HepG2 (cell line): ENCODE data around the gene EIF5A. TPM values are rescaled to one million over a fixed set of nuclear protein-coding genes. Genes with fewer than 3 reads are reported as not detected.
A peak's percentile ranks its signal among the peaks of the same experiment; 100 is the strongest.

ENCODE experiments used
- CC2D1A ChIP-seq: sonication (generic); formaldehyde crosslinking; IDR thresholded peaks from 2 replicates; pipeline ENCODE4 v1.8.1; 2023; ENCODE audit warnings: mild to moderate bottlenecking, missing genetic modification reagents
- DPF2 ChIP-seq: sonication (generic); formaldehyde crosslinking; IDR thresholded peaks from 2 replicates; pipeline ENCODE4 v1.4.0; 2020; ENCODE audit warnings: mild to moderate bottlenecking, low read depth, missing genetic modification reagents, borderline replicate concordance
- GABPA ChIP-seq, 2 experiments: IDR thresholded peaks; 2 replicates each; pipeline ENCODE4 v1.6.1; 2011 to 2016; ENCODE audit warnings: low read depth in 2 of 2, low read length in 1 of 2, missing biosample characterization in 1 of 2, missing genetic modification characterization in 1 of 2
- MAZ ChIP-seq, 2 experiments: sonication (generic) in 1 of 2; formaldehyde crosslinking in 1 of 2; IDR thresholded peaks; 2 replicates each; pipeline versions ENCODE4 v1.5.0 to v1.6.1; 2012 to 2020; ENCODE audit warnings: low read depth in 2 of 2, mild to moderate bottlenecking in 2 of 2, borderline replicate concordance in 1 of 2, improper control_type of control experiment in 1 of 2, low read length in 1 of 2, missing genetic modification reagents in 1 of 2, moderate library complexity in 1 of 2
- MIXL1 ChIP-seq: IDR thresholded peaks from 2 replicates; pipeline ENCODE4 v1.6.1; 2016
- MXD4 ChIP-seq: IDR thresholded peaks from 2 replicates; pipeline ENCODE4 v1.6.1; 2016; ENCODE audit warnings: mild to moderate bottlenecking, missing biosample characterization, missing genetic modification reagents
- NRL ChIP-seq: sonication (generic); formaldehyde crosslinking; IDR thresholded peaks from 2 replicates; pipeline ENCODE4 v1.5.0; 2020; ENCODE audit warnings: missing genetic modification reagents, mild to moderate bottlenecking, moderate library complexity, borderline replicate concordance
- ZBTB26 ChIP-seq: IDR thresholded peaks from 2 replicates; pipeline ENCODE4 v1.6.1; 2016; ENCODE audit warnings: missing compliant biosample characterization, missing genetic modification reagents, borderline replicate concordance
- ZFYVE20 ChIP-seq: sonication (generic); formaldehyde crosslinking; IDR thresholded peaks from 2 replicates; pipeline ENCODE4 v1.8.0; 2023; ENCODE audit warnings: low read depth, mild to moderate bottlenecking, moderate library complexity, missing genetic modification reagents, borderline replicate concordance
- ZNF572 ChIP-seq: sonication (generic); formaldehyde crosslinking; IDR thresholded peaks from 2 replicates; pipeline ENCODE4 v1.5.1; 2020; ENCODE audit warnings: mild to moderate bottlenecking, missing genetic modification reagents
- ZNF577 ChIP-seq: sonication (generic); formaldehyde crosslinking; IDR thresholded peaks from 2 replicates; pipeline ENCODE4 v1.4.0; 2020; ENCODE audit warnings: mild to moderate bottlenecking, low read depth, missing genetic modification reagents, borderline replicate concordance
- ZNF672 ChIP-seq: sonication (generic); formaldehyde crosslinking; IDR thresholded peaks from 2 replicates; pipeline ENCODE4 v1.8.1; 2022; ENCODE audit warnings: missing genetic modification reagents
- polyA plus RNA-seq, 8 experiments: library from polyadenylated mRNA; depleted of rRNA in 3 of 8; stranded (reverse) in 7 of 8; unstranded in 1 of 8; fragments of >200 nt; fragmentation: Illumina TruSeq in 4 of 8; extraction: Trizol in 4 of 8; gene quantifications; 2 replicates each; pipeline versions ENCODE4 v1.2.1 to v1.2.3, GENCODE V29; 2011 to 2016; ENCODE audit warnings: low read depth in 4 of 8, missing spikeins in 1 of 8, mixed read lengths in 1 of 8; ENCODE audit not compliant: insufficient read depth in 1 of 8
- total RNA-seq, 5 experiments: library from RNA; depleted of rRNA; stranded (reverse); fragments of >200 nt; fragmentation: Illumina TruSeq; extraction: Trizol; gene quantifications; 2 replicates each; pipeline ENCODE4 v1.2.3, GENCODE V29; 2016; ENCODE audit warnings: low read depth in 1 of 5
- TF ChIP-seq, protein P1 (sequence below), 2 experiments: fragments of 450-650 bp in 1 of 2; sonication (generic) in 1 of 2; formaldehyde crosslinking; IDR thresholded peaks; 2 replicates each; pipeline versions ENCODE4 v1.5.0 to v1.8.0; 2020 to 2022; ENCODE audit warnings: mild to moderate bottlenecking in 1 of 2, missing genetic modification reagents in 1 of 2
- TF ChIP-seq, protein P2 (sequence below): sonication (generic); formaldehyde crosslinking; IDR thresholded peaks from 2 replicates; pipeline ENCODE4 v1.4.0; 2020; ENCODE audit warnings: mild to moderate bottlenecking, missing genetic modification reagents
- TF ChIP-seq, protein P3 (sequence below): sonication (generic); formaldehyde crosslinking; IDR thresholded peaks from 2 replicates; pipeline ENCODE4 v1.8.0; 2022; ENCODE audit warnings: mild to moderate bottlenecking, missing genetic modification reagents, moderate library complexity
- TF ChIP-seq, protein P4 (sequence below): IDR thresholded peaks from 2 replicates; pipeline ENCODE4 v1.6.1; 2018; ENCODE audit warnings: missing genetic modification reagents, mild to moderate bottlenecking, missing compliant biosample characterization
- TF ChIP-seq, protein P5 (sequence below): sonication (generic); formaldehyde crosslinking; IDR thresholded peaks from 2 replicates; pipeline ENCODE4 v1.8.0; 2022; ENCODE audit warnings: missing genetic modification reagents, mild to moderate bottlenecking, borderline replicate concordance

EIF5A gene
- total and polyA plus RNA-seq, 2 of the 13 experiments (the other 11 are each of a cell fraction or from before 2014, with no cell fraction given): 319 to 337 TPM

DNA sequence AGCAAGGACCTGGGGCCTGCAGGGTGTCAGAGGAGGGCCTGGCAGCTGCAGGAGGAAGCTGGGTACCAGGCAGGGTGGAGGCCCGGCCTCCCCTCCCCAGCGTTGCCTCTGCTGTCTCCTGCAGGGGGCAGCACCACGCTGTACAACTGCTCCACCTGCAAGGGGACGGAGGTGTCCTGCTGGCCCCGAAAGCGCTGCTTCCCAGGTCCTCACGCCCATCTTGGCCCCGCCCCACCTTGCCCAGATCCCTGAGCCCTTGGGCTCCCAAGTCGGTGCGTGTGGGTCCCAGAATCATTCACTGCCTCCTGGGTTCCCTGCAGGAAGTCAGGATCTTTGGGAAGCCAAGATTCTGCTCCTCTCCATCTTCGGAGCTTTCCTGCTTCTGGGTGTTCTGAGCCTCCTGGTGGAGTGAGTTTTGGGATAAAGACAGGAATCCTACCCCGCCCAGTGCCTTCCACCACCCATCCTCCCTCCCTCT is 48.7 kb downstream of the EIF5A start (continued):
- TF ChIP-seq, protein P1, sequence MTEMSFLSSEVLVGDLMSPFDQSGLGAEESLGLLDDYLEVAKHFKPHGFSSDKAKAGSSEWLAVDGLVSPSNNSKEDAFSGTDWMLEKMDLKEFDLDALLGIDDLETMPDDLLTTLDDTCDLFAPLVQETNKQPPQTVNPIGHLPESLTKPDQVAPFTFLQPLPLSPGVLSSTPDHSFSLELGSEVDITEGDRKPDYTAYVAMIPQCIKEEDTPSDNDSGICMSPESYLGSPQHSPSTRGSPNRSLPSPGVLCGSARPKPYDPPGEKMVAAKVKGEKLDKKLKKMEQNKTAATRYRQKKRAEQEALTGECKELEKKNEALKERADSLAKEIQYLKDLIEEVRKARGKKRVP (CRISPR knock-in tag; IDR thresholded peaks at IDR 0.05): no peak
- TF ChIP-seq MXD4 (CRISPR knock-in tag) (0 out of 2 replicates have a peak, but pooled peaks have one; percentile 38), ZNF572 (CRISPR knock-in tag) (peak; percentile 57; the same call in 1 of the 2 replicates), MAZ (IDR thresholded peaks at IDR 0.05; ENCODE audit: borderline replicate concordance, low read depth, low read length) (peak; percentile 49; the same call in 1 of the 2 replicates), MAZ (CRISPR knock-in tag; IDR thresholded peaks at IDR 0.05; ENCODE audit: low read depth) (peak; percentile 79), ZNF577 (CRISPR knock-in tag) (no peak), DPF2 (CRISPR knock-in tag) (0 out of 2 replicates have a peak, but pooled peaks have one; percentile 36), NRL (CRISPR knock-in tag) (0 out of 2 replicates have a peak, but pooled peaks have one; percentile 16), GABPA (IDR thresholded peaks at IDR 0.05; ENCODE audit: low read depth, low read length) (no peak), GABPA (CRISPR knock-in tag; IDR thresholded peaks at IDR 0.05; ENCODE audit: low read depth) (no peak), MIXL1 (CRISPR knock-in tag) (no peak), ZNF672 (CRISPR knock-in tag) (no peak), ZFYVE20 (CRISPR knock-in tag) (no peak), ZBTB26 (CRISPR knock-in tag) (no peak), CC2D1A (CRISPR knock-in tag) (no peak)
- TF ChIP-seq, protein P2, sequence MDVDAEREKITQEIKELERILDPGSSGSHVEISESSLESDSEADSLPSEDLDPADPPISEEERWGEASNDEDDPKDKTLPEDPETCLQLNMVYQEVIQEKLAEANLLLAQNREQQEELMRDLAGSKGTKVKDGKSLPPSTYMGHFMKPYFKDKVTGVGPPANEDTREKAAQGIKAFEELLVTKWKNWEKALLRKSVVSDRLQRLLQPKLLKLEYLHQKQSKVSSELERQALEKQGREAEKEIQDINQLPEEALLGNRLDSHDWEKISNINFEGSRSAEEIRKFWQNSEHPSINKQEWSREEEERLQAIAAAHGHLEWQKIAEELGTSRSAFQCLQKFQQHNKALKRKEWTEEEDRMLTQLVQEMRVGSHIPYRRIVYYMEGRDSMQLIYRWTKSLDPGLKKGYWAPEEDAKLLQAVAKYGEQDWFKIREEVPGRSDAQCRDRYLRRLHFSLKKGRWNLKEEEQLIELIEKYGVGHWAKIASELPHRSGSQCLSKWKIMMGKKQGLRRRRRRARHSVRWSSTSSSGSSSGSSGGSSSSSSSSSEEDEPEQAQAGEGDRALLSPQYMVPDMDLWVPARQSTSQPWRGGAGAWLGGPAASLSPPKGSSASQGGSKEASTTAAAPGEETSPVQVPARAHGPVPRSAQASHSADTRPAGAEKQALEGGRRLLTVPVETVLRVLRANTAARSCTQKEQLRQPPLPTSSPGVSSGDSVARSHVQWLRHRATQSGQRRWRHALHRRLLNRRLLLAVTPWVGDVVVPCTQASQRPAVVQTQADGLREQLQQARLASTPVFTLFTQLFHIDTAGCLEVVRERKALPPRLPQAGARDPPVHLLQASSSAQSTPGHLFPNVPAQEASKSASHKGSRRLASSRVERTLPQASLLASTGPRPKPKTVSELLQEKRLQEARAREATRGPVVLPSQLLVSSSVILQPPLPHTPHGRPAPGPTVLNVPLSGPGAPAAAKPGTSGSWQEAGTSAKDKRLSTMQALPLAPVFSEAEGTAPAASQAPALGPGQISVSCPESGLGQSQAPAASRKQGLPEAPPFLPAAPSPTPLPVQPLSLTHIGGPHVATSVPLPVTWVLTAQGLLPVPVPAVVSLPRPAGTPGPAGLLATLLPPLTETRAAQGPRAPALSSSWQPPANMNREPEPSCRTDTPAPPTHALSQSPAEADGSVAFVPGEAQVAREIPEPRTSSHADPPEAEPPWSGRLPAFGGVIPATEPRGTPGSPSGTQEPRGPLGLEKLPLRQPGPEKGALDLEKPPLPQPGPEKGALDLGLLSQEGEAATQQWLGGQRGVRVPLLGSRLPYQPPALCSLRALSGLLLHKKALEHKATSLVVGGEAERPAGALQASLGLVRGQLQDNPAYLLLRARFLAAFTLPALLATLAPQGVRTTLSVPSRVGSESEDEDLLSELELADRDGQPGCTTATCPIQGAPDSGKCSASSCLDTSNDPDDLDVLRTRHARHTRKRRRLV (CRISPR knock-in tag): no peak
- TF ChIP-seq, protein P3, sequence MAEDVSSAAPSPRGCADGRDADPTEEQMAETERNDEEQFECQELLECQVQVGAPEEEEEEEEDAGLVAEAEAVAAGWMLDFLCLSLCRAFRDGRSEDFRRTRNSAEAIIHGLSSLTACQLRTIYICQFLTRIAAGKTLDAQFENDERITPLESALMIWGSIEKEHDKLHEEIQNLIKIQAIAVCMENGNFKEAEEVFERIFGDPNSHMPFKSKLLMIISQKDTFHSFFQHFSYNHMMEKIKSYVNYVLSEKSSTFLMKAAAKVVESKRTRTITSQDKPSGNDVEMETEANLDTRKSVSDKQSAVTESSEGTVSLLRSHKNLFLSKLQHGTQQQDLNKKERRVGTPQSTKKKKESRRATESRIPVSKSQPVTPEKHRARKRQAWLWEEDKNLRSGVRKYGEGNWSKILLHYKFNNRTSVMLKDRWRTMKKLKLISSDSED (CRISPR knock-in tag): no peak
- TF ChIP-seq, protein P4, sequence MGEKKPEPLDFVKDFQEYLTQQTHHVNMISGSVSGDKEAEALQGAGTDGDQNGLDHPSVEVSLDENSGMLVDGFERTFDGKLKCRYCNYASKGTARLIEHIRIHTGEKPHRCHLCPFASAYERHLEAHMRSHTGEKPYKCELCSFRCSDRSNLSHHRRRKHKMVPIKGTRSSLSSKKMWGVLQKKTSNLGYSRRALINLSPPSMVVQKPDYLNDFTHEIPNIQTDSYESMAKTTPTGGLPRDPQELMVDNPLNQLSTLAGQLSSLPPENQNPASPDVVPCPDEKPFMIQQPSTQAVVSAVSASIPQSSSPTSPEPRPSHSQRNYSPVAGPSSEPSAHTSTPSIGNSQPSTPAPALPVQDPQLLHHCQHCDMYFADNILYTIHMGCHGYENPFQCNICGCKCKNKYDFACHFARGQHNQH (CRISPR knock-in tag): peak; percentile 55; the same call in 1 of the 2 replicates
- TF ChIP-seq, protein P5, sequence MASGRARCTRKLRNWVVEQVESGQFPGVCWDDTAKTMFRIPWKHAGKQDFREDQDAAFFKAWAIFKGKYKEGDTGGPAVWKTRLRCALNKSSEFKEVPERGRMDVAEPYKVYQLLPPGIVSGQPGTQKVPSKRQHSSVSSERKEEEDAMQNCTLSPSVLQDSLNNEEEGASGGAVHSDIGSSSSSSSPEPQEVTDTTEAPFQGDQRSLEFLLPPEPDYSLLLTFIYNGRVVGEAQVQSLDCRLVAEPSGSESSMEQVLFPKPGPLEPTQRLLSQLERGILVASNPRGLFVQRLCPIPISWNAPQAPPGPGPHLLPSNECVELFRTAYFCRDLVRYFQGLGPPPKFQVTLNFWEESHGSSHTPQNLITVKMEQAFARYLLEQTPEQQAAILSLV: no peak
